HepG2 (cell line): ENCODE results near the gene TNIP1. TPM values are rescaled to one million over a fixed set of nuclear protein-coding genes. Genes with fewer than 3 reads are reported as not detected.

Experiments used
- ARID2 ChIP-seq: sonication (generic); formaldehyde crosslinking; IDR thresholded peaks from 2 replicates; pipeline ENCODE4 v1.8.1; 2022; ENCODE audit warnings: mild to moderate bottlenecking, missing genetic modification reagents, borderline replicate concordance
- ARNT2 ChIP-seq: sonication (generic); formaldehyde crosslinking; IDR thresholded peaks from 2 replicates; pipeline ENCODE4 v1.8.0; 2022; ENCODE audit warnings: mild to moderate bottlenecking, low read depth, missing genetic modification reagents, moderate library complexity
- CHD2 ChIP-seq: IDR thresholded peaks from 2 replicates; pipeline ENCODE4 v1.6.1; 2011; ENCODE audit warnings: low read depth, low read length, improper control_type of control experiment
- DNMT1 ChIP-seq: sonication (generic); formaldehyde crosslinking; IDR thresholded peaks from 2 replicates; pipeline ENCODE4 v1.5.1; 2020; ENCODE audit warnings: mild to moderate bottlenecking, missing genetic modification reagents
- FOXK2 ChIP-seq: fragments of 450-650 bp; IDR thresholded peaks from 2 replicates; pipeline ENCODE4 v1.6.1; 2016
- FOXP4 ChIP-seq: sonication (generic); formaldehyde crosslinking; IDR thresholded peaks from 2 replicates; pipeline ENCODE4 v1.4.0; 2020; ENCODE audit warnings: missing genetic modification reagents
- HOXA7 ChIP-seq: sonication (generic); formaldehyde crosslinking; IDR thresholded peaks from 2 replicates; pipeline ENCODE4 v1.8.1; 2022; ENCODE audit warnings: mild to moderate bottlenecking, missing genetic modification reagents, moderate library complexity
- KDM5A ChIP-seq: fragments of 200-600 bp; sonication (generic); IDR thresholded peaks from 2 replicates; pipeline ENCODE4 v1.7.0; 2018; ENCODE audit warnings: antibody characterized with exemption, mild to moderate bottlenecking, low read length, borderline replicate concordance
- LCORL ChIP-seq, 2 experiments: fragments of 450-650 bp in 1 of 2; sonication (generic) in 1 of 2; formaldehyde crosslinking in 1 of 2; IDR thresholded peaks; 2 replicates each; pipeline versions ENCODE4 v1.5.0 to v1.6.1; 2017 to 2020; ENCODE audit warnings: antibody characterized with exemption in 1 of 2, missing genetic modification reagents in 1 of 2
- MAX ChIP-seq: IDR thresholded peaks from 2 replicates; pipeline ENCODE4 v1.6.1; 2012; ENCODE audit warnings: inconsistent platforms
- MIER3 ChIP-seq: IDR thresholded peaks from 2 replicates; pipeline ENCODE4 v1.6.1; 2016; ENCODE audit warnings: missing compliant biosample characterization, borderline replicate concordance
- NCOR1 ChIP-seq: fragments of 200-600 bp; sonication (generic); IDR thresholded peaks from 2 replicates; pipeline ENCODE4 v1.7.0; 2017; ENCODE audit warnings: antibody characterized with exemption, low read length, borderline replicate concordance
- PAF1 ChIP-seq: IDR thresholded peaks from 2 replicates; pipeline ENCODE4 v1.6.1; 2016; ENCODE audit warnings: missing genetic modification reagents, missing compliant biosample characterization
- PRPF4 ChIP-seq: fragments of 200-400 bp; formaldehyde crosslinking; IDR thresholded peaks from 2 replicates; pipeline ENCODE4 v1.6.1; 2016; ENCODE audit warnings: low read length, low read depth; ENCODE audit not compliant: poor library complexity, severe bottlenecking
- SNRNP70 ChIP-seq: fragments of 200-400 bp; formaldehyde crosslinking; IDR thresholded peaks from 2 replicates; pipeline ENCODE4 v1.6.1; 2017; ENCODE audit warnings: mild to moderate bottlenecking, low read depth, low read length, moderate library complexity
- ZBTB20 ChIP-seq: sonication (generic); formaldehyde crosslinking; IDR thresholded peaks from 2 replicates; pipeline ENCODE4 v1.8.1; 2023; ENCODE audit warnings: missing genetic modification reagents, low read depth, mild to moderate bottlenecking, borderline replicate concordance
- ZBTB44 ChIP-seq: sonication (generic); formaldehyde crosslinking; IDR thresholded peaks from 2 replicates; pipeline ENCODE4 v1.4.0; 2020; ENCODE audit warnings: missing genetic modification reagents
- ZFP36L2 ChIP-seq: sonication (generic); formaldehyde crosslinking; IDR thresholded peaks from 2 replicates; pipeline ENCODE4 v1.4.0; 2020; ENCODE audit warnings: missing genetic modification reagents
- ZMAT3 ChIP-seq: sonication (generic); formaldehyde crosslinking; conservative IDR thresholded peaks from 2 replicates; pipeline ENCODE4 v1.7.0; 2021; ENCODE audit warnings: missing genetic modification reagents
- ZNF101 ChIP-seq: sonication (generic); formaldehyde crosslinking; IDR thresholded peaks from 2 replicates; pipeline ENCODE4 v1.4.0; 2020; ENCODE audit warnings: mild to moderate bottlenecking, low read depth, missing genetic modification reagents, borderline replicate concordance
- ZNF724P ChIP-seq: sonication (generic); formaldehyde crosslinking; IDR thresholded peaks from 2 replicates; pipeline ENCODE4 v1.8.0; 2022; ENCODE audit warnings: missing genetic modification reagents, borderline replicate concordance
- ZNF740 ChIP-seq: sonication (generic); formaldehyde crosslinking; IDR thresholded peaks from 2 replicates; pipeline ENCODE4 v1.4.0; 2020; ENCODE audit warnings: missing genetic modification reagents
- ZNF773 ChIP-seq: sonication (generic); formaldehyde crosslinking; IDR thresholded peaks from 2 replicates; pipeline ENCODE4 v1.4.0; 2020; ENCODE audit warnings: missing genetic modification reagents, borderline replicate concordance
- ZSCAN29 ChIP-seq: sonication (generic); formaldehyde crosslinking; conservative IDR thresholded peaks from 2 replicates; pipeline ENCODE4 v1.4.0; 2020; ENCODE audit warnings: mild to moderate bottlenecking, missing genetic modification reagents
- polyA plus RNA-seq, 8 experiments: library from polyadenylated mRNA; depleted of rRNA in 3 of 8; stranded (reverse) in 7 of 8; unstranded in 1 of 8; fragments of >200 nt; fragmentation: Illumina TruSeq in 4 of 8; extraction: Trizol in 4 of 8; gene quantifications; 2 replicates each; pipeline versions ENCODE4 v1.2.1 to v1.2.3, GENCODE V29; 2011 to 2016; ENCODE audit warnings: low read depth in 4 of 8, missing spikeins in 1 of 8, mixed read lengths in 1 of 8; ENCODE audit not compliant: insufficient read depth in 1 of 8
- total RNA-seq, 5 experiments: library from RNA; depleted of rRNA; stranded (reverse); fragments of >200 nt; fragmentation: Illumina TruSeq; extraction: Trizol; gene quantifications; 2 replicates each; pipeline ENCODE4 v1.2.3, GENCODE V29; 2016; ENCODE audit warnings: low read depth in 1 of 5
- TF ChIP-seq, protein P1 (sequence below): sonication (generic); formaldehyde crosslinking; IDR thresholded peaks from 2 replicates; pipeline ENCODE4 v1.5.0; 2020; ENCODE audit warnings: missing genetic modification reagents

TNIP1 gene
- total and polyA plus RNA-seq, 2 of the 13 experiments (the other 11 are each of a cell fraction or from before 2014, with no cell fraction given): 26.2 to 45.9 TPM

DNA sequence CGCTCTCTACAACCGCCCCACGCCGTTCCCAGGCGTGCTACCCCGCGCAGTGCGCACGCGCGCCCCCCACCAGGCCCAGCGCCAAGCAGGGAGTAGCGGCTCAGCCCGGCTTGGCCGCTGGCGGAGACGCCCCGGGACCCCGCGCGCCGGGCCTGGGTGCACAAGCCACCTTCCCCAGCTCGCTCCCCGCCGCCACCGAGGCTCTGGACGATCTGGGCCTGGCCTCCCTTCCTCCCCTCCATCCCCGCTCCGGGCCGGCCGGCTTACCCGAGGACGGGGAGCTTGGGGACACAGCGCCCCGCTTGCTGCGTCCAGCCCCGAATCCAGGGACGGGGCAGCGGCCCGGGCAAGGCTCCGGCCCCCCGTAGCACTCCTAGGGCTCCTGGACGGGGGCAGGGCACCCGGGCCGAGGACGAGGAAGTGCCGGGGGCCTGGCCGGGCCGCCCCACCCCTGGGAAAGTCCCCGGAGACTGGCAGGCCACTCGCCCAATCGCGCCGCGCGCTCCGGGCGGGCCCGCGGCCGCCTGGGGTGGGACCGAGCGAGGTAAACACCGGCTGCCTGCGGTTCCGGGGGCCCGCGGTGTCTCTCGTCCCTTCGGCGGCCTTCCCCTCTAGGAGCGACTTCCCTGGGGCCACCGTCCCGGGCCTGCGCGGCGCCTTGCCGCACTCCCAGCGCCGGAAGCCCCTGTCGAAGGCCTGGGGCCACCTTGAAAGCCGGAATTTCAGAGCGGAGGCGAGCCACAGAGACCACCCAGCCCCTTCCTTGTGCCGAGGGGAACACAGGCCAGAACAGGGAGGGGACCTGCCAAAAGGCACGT, at the start of gene TNIP1 (continued):
- TF ChIP-seq ZBTB20 (CRISPR knock-in tag) (peak; percentile 26; the same call in 1 of the 2 replicates), LCORL (IDR thresholded peaks at IDR 0.05) (no peak), LCORL (CRISPR knock-in tag; IDR thresholded peaks at IDR 0.05) (peak; percentile 73), ZMAT3 (CRISPR knock-in tag) (peak; percentile 73; the same call in 1 of the 2 replicates), ZNF101 (CRISPR knock-in tag) (no peak), FOXK2 (peak; percentile 75; the same call in 1 of the 2 replicates), MAX (peak; percentile 64), HOXA7 (CRISPR knock-in tag) (no peak), CHD2 (no peak), FOXP4 (CRISPR knock-in tag) (peak; percentile 69), NCOR1 (no peak), ZSCAN29 (CRISPR knock-in tag) (peak; percentile 88; the same call in 1 of the 2 replicates), KDM5A (peak; percentile 49; the same call in 1 of the 2 replicates), ZFP36L2 (CRISPR knock-in tag) (no peak), ARID2 (no peak), ZNF773 (no peak), ARNT2 (peak; percentile 95), ZBTB44 (CRISPR knock-in tag) (no peak), ZNF740 (CRISPR knock-in tag) (0 out of 2 replicates have a peak, but pooled peaks have one; percentile 46), SNRNP70 (no peak), PAF1 (no peak), DNMT1 (no peak), PRPF4 (no peak), ZNF724P (CRISPR knock-in tag) (no peak), MIER3 (CRISPR knock-in tag) (no peak; the same call in 1 of the 2 replicates)
- TF ChIP-seq, protein P1, sequence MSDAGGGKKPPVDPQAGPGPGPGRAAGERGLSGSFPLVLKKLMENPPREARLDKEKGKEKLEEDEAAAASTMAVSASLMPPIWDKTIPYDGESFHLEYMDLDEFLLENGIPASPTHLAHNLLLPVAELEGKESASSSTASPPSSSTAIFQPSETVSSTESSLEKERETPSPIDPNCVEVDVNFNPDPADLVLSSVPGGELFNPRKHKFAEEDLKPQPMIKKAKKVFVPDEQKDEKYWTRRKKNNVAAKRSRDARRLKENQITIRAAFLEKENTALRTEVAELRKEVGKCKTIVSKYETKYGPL (CRISPR knock-in tag): peak; percentile 16; the same call in 1 of the 2 replicates
